NCI-H748 (cell line): ENCODE measurements around the gene SIX3.
A peak's percentile ranks its signal among the peaks of the same experiment; 100 is the strongest.

Experiments used
- DNase-seq: peaks from one replicate; lab custom pipeline; 2025; ENCODE audit not compliant: unreplicated experiment; lab: John Stamatoyannopoulos, UW

Gene SIX3

DNA sequence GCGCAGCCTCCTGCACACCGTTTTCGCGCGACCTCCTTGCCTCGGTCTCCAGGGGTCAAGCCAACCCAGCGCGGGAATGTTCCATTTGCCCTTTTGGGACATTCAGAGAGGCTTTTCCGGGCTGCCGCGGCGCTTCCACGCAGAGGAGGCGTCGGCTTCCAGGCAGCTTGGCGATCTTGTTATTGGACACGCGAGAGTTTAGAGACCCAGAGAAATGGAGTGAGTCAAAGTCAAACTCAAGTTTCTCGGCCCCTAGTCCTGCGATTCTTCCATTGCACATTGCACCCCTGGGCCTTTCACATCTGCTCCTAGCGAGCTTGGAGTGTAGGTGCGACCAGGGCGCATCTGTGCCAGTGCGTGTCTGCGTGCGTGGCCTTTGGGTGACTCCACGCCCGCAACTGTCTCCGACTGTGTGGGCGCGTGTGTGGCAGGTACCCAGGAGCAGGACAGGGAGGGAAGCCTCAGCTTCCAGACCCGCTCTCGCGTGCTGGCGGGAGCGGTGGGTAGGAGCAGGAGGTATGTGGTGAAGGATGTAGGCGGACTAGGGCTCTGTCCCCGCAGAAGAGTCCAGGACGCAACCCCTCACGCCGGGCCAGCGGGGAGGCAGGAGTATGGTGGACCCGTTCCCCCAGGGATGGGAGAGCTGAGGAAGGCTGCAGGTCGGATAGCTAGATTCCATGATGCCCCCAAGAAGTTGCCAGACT lies 13.5 kb downstream of the SIX3 start:
- peak; percentile 39 for DNase-seq

DNA sequence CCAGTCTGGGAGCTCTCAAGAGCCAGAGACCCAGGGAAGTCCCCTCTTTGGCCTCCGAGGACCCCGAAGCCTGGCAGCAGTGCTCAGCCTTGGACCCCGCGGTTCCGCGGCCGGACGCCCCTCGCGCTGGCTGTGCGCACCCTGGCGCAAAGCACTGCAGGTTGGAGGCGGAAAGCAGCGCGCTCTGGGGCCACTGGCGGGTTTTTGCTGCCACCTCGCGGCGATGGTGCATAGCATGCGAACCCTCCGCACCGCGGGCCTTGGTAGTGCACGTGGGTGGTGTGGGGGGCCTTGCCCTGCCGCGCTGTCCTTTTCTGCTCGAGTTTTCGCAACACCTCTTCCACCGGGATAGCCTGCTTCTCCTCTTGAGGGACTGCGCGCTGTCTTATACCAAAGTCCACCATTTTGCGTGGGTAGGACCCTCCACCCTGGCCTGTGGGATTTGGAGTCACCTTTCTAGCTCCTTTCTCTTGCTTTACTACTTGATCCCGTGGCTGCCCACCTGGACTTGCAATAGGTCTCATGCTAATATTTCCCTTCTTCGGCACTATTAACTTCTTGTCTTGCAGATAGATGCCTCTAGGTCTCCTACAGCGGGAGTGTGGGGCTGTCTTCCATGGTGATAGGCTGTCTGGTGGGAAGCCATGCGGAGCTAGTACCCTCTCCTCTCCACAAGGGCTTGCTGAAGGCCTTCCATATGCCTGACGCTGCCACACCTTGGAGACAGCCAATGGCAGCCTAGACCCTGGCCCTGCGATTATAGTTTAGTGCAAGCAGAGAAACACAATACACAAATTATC lies 14.3 kb downstream of the SIX3 start:
- DNase-seq = peak; percentile 72

DNA sequence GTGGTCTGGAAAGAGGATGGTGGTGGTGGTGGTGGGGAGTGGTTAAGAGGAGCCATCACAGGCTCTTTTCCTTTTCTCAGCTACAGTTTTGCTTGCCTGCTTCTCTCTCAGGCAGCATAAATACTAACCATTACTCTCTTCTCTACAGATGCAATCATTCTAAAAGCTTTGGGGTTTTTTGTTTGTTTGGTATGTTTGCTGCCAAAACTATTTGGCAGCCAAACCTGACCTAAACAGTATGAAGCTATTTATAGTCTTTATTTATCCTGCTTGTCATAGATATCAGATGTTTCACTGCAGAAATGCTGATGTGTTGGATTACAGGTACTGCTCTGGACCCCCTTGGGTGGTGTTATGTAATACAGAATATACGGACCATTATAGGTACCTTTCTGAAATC lies 15.3 kb downstream of the SIX3 start:
- DNase-seq = no peak

DNA sequence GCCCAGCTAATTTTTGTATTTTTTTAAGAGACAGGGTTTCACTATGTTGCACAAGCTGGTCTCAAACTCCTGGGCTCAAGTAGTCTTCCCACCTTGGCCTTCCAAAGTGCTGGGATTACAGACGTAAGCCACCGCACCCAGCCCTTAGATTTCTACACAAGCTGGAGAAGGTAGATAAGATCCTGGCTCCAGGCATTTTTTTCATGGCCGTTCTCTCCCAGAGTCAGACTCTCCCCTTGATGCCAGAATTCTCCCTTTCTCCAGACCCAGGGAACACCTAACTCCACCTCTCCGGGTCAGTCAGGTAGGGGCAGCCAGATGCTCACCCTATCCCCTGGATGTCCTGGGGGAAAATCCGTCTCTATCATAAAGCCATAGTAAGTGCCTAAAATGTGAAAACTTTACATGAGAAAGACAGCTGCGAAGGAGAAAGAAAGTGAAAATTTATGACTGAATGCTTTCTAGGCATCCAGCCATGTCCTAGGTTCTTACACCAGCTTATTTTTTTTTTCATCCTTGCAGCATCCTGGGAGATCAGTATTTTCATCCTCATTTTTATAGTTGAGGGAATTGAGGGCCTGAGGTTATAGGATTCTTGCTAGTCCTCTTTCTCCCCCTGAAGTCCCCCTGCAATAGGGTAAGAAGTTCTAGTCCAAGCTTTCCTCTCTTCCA lies 16.3 kb downstream of the SIX3 start:
- no peak for DNase-seq

DNA sequence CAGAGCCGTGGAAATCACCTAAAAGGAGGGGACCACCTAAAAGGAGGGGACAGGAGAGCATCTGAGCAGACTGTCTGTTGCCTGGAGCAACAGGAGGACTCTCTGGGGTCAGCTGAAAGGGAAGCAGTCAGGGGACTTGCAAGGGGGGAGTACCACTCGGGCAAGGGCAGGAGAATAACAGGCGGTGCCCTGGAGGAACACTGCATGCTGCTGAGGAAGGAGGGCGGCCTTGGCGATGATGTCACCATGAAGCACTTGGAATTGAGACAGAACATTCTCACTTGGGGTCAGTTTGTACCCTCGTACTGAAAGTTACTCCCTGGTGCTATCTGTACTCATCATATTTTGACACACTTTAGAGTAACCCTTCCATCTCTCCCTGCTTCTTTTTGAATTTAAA lies 18.4 kb downstream of the SIX3 start:
- DNase-seq = no peak

DNA sequence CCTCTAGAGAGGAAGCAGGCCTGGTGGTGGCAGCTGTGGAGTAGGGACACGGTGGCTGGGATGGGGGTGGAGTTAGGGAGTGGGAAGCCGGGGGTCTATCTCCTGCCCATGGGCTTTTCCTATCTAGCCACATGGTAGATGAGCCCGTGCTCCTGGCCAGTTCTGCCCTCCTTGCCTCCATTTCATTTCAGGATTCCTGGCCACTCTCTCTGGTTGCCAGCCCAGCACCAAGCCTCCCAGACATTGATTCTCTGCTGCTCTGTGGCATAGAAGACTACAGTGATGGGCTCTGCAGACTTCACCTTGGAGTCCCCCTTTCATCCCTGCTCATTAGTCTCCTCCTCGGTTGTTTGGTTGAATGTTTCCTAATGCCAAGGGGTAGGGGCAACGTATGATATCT lies 19.4 kb downstream of the SIX3 start:
- DNase-seq = no peak

DNA sequence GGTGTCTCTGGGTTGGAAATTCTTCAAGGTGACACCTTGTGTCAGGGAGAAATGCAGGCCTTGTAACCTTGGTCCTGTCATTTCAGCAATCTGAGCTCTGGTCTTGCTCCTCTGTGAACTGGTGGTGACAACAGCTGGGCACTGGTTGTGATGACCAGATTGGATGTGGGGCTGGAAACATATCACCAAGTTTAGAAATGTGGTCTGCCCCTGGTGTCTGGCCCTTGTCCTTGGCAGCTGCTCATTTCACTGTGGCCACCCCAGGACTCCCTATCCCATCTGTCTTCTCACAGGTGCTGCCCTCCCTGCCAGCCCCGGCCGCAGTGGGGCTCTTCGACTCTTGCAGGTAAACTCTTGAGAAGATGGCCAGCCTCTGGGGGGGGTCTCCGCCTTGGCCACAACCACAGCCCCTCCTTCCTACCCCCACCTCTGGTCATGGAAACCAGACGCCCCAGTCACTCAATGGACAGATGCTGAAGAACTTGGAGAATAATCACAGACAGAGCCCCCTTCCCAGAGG lies 20.7 kb downstream of the SIX3 start:
- DNase-seq = no peak

DNA sequence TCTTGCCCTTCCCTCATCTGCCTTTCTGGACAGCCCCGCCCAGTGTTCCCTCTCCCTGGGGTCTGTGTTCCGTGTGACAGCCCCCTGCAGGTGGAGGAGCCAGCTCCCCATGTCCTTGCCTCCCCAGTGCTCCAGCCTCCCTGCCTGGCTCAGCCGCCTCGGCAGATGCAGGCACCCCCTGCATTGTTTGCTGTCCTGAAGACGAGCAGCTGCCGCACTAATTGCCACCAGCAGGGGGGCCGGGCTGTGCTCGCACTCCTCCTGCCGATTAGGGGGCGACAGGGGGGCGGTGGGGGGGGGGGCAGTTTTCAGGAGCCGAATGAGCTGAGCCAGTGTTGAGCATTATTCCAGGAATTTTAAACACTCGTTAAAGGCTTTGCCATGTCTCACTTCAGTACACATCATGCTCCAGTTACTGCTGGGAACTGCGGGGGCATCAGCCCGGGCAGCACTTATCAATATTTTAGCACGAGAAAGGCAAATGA lies 23.3 kb downstream of the SIX3 start:
- DNase-seq = peak; percentile 88

DNA sequence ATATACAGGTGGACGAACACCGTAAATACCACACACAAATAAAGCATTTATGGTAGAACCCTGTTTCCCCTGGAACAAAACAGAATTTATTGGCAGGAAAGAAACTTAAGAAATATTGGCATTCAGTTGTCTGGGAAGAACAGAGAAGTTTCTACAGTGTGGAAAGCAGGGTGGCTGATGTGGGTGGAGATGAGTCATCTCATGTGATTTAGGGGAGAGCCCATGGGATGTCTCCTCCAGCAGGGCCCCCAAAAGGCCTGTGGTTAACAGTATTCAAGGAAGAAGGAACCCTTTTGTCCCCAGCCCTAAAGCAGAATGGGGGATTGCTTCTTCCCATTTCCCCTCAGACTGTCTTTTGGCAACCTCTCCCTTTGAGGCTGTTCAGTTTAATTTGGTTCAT lies 24.2 kb downstream of the SIX3 start:
- DNase-seq = no peak

DNA sequence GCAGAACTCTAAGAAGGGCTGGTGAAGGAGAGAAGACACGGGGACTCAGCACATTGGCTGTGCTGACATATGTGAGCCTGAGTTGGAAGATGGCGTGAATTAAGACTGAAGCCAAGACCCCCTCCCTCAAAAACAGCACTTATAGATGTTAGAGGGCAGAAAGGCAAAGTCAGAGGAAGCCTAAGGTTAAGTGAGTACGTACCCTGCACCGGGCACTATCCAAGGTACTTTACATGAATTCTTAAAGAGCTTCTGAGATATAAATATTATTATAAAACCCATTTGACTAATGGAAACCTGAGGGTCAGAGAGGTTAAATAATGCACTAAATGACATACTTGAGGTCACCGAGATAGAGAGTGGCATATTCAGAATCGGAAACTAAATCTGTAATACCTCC lies 25.6 kb downstream of the SIX3 start:
- no peak for DNase-seq

DNA sequence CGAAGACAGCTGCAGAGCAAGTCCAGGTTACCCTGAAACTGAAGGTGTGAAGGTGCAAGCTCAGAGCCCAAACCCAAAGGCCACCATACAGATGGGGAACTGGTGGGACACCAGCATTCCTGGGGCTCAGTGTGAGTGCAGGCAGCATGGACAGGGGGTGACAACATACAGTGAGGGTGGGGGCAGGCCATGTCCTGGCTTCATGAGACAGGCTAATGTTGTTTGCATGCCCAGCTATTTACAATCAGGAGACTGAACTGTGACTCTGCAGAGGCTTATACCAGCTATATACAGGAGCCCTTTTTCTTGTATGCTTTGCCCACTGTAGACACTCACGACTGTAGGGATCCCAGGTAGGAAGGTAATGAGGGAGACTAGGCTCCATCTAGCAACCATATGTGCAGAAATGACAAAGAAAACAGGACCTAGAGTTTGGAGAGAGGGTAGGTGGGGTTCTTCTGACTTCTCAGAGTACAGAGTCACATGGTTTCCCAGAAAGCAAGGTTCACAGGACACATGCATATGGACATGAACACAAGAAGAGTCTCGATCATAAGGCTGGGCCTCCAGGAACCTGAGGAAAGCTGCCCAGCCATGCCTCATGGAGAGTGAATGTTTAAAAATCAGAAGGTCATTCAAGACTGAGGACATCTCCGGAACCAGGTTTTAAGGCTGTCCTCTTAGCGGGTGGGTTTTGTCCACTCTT lies 26.4 kb downstream of the SIX3 start:
- no peak for DNase-seq

DNA sequence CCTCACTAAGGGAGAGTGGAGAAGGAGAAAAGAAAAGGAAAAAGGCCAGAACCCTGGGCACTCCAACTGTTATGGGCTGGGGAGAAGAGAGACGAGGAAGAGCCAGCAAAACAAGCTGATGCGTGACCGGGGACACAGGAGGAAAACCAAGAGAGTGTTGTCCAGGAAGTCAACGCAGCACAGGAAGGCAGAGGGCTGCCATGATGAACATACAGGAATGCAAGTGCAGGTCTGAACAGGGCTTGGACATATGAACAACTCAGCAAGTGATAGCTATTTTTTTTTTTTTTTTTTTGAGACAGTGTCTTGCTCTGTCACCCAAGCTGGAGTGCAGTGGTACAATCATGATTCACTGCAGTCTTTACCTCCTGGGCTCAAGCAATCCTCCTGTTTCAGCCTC lies 28.4 kb downstream of the SIX3 start:
- no peak for DNase-seq

DNA sequence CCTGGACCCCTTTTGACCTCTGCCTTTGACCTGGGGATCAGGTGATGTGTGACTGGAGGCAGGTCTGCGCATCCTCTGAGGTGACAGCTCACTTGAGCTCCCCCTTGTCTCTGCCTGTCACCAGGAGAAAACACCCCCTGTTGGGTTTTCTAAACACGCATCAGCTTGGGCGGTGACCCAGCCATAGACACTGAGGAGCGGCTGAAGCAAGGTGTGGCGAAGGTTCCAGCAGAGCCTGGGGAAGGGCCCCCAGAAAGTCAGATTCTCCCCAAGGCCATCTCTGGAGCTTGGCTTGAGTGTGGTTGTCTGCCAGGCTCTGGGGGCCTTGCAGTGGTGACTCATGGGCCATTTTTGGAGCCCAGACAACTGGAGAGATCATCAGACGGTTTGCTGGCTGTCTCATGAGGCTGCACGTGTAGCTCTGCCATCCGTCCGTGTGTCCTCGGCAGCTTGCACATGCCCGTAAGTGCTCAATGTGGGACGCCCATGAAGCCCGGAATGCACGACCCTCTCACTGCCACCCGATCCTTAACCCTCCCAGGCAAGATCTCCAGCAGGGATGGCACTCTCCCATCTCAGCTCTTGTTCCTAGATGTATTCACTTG lies 29.4 kb downstream of the SIX3 start:
- DNase-seq = no peak

DNA sequence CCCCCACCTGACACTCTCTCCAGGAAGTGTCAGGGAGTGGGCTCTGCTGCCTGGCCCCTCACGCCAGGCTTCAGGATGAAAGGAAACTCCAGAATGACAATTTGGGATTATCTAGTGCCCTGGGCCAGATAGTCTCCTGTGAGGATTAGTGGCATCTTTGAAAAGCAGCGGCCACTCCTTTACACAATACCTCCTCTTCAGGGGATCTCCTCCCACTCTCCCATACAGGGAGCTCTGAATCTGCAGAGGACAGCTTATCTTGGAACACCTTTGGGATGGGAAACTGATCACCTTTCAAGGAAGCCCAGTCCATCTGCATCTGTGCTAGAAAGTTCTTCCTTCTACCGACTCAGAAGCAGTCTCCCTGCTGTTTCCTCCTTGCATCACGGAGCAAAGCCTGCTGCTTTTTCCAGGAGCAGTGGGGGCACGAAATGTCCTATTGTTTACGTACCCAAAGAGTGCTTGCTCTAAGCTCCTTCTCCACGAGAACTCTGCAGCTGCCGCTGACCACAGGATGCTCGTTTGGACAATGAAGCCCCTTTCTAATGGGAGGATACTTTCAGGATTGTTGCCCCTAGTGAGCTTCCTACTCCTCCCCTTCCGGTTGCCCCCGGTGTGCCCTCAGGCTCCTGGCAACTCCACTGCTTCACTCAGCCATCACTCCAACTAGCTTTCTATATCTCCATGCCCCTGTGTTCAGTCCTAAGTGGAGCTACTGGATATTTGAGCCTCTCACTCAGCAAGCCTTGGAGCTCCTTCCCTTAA lies 31.5 kb downstream of the SIX3 start:
- DNase-seq = peak; percentile 68

DNA sequence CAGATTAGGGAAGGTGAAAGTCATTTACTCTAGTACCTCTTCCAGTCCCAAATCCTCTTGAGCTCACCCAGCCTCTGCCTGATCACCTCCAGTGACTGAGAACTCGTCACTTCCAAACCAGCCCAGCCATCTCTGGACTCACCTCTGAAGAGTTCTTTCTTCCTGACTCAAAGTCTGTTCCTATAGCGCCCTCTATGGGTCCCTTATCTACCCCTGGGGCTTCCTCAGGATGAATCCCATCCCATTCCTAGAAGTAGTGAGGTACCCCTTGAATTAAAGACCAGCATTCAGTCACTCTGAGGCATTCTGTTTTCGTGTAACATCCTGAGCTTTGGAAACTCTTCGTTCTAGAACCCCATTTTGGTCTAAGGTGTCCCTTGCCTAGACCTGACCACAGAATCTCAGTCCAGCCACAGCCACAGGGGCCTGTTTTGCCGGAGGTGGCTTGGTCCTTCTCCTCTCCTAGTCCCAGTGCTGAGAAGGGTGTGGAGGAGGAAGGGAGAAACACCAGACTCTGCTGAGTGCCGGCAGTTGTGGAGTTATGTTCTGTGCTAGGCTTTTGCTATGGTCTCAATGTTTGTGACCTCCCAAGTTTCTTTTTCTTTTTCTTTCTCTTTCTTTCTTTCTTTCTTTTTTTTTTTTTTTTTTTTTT lies 32.7 kb downstream of the SIX3 start:
- DNase-seq = peak; percentile 86

DNA sequence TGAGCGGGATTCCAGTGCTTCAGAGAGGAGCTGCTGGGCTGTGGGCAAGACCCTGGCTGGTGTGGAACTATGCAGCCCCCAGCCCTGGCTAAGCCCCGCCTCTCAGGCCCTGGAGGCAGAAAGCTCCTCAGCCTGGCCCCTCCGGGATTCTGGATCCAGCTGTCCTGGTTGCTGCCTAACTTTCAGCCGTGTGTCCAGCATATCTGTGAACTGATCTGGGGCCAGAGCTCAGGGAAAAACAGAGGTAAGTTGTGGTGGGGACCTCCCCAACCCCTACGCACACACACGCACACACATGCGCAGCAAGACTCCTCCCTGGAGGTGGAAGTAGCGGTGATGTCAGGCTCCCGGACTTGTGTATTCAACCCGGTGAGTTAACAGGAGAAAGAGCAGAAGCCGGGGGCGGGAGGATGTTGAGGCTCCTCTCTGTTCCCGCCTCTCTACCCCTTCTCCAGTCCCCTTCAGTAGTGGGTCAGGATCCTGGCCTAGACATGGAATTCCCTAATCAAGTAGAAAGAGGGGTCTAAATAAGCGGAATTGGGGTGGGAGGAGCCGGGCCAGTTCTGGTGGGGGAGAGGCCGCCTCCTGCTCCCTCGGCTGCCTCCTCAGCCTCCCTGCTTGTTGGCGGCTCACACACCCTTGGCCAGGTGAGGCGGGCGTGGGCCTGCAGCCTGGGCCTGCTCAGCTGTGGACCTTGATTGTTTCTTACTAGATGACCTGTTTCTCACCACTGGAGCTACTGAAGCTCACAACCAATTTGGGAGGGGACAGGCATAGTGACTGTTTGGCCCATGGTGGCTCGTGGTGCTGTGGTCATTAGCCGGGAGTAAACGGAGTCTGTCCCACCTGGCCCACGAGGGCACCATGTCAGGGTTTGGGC lies 34.3 kb downstream of the SIX3 start:
- DNase-seq = no peak

DNA sequence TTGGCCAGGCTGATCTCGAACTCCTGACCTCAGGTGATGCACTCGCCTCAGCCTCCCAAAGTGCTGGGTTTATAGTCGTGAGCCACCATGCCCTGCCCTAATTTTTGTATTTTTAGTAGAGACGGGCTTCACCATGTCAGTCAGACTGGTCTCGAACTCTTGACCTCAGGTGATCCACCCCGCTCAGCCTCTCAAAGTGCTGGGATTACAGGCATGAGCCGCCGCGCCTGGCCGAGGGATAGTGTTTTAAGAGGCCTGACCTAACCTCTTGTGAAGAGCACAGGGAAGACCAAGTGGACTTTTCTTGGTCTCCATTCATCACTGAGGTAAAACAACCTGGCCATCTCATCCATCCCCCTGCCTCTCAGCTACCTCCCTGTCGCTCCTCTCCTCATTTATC lies 38.1 kb downstream of the SIX3 start:
- DNase-seq = no peak
